Amniotic epithelial cell (primary cell): ENCODE results near the gene EPHA4.
"Not testable (repeated sequence)": the region's sequence is repeated elsewhere in the genome, so short reads cannot be mapped to it uniquely, and the experiment has no call there.

Experiments used
- DNase-seq: peaks from one replicate; pipeline ENCODE4 v3.0.0-alpha.2; 2010; ENCODE audit warnings: low read depth

The EPHA4 gene

DNA sequence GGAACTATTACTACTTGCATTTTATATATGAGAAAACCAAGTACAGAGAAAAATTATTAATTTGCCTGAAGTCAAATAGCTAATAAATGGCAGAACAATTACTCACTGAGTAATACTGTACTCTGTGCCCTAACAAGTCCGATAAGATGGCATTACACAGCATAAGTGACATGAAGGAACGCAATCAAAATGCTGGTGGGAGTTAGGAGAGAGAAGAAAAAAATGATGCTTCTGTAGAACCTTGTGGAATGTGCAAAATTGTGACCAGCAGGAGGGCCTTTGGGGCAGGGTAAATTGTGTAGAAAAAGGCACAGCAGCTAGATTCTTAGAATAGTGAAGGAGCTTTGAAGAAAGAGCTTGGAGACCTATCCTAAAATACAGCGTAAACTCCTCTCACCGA is 32.9 kb downstream of the EPHA4 start:
- DNase-seq = no peak

DNA sequence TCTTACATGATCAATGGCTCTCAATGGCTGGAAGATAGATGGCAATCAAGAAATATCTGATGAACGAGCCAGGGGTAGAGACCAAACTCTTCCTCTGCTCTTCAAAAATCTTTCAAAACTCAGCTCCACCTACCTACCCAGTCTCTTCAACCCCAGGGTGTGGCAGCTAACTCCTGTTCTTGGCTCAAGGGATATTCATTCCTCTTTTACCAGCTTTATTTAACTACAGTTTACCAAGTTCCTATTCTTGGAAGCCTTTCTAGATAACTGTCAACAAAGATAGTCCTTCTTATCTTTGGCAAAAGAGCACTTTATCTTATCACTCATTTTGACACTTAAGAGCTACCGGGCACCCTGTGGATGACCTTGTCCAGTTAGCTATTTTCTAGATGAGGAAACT is 36.3 kb downstream of the EPHA4 start:
- no peak for DNase-seq

DNA sequence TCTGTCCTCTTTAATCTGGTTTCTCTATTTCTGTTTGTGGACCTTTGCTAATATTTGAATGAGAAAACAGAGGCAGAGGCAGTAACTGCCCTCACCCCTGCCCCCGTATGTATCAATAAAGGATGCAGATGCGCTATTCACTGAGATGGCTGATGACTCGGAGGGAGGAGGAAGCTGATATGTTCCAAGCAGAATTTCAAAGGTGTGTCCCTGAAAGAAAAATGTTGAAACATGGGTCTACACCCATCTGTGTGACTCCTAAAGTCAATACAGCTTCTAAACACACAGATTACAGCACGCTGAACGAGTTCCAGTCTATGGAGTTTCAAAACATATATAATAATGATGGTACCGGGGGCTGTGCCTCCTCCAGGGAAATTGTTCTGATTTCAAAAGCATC is 38.8 kb downstream of the EPHA4 start:
- DNase-seq = no peak

DNA sequence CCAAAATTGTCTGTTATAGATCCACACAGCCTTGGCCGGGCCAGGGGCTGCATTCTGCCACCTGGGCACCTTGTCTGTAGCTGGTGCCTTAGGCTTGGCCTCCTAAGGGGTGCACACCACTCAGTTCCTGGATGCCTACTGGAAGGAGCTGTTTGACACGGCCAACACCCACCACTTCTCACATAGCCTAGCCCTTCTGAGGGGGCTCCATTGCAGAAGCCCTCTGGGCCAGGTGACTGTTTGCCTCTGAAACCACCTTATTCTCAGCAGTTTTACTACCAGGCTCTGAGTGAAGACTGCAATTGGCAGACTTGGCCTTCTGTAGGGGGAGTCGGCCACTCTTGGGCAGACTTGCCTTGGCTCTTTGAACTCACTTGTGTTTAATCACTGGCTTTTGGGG is 39.5 kb downstream of the EPHA4 start:
- no peak for DNase-seq

DNA sequence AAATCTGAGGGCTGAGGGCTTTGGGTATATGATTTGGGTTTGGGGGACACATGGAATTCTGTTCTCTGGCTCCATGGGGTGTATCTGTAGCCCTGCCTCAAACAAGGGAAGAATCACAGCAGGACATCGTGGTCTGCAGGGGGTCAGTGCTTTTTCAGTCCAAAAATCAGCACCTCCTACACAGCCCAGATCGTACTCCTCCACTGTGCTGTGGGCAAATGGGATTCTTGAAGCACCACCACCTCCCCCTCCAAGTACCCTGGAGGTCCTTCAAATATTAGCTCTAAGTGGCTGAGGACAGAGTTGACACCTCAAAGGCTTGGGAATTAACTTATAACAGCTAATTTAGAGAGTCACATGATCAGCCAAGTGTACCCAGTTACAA is 41.5 kb downstream of the EPHA4 start:
- no peak for DNase-seq

DNA sequence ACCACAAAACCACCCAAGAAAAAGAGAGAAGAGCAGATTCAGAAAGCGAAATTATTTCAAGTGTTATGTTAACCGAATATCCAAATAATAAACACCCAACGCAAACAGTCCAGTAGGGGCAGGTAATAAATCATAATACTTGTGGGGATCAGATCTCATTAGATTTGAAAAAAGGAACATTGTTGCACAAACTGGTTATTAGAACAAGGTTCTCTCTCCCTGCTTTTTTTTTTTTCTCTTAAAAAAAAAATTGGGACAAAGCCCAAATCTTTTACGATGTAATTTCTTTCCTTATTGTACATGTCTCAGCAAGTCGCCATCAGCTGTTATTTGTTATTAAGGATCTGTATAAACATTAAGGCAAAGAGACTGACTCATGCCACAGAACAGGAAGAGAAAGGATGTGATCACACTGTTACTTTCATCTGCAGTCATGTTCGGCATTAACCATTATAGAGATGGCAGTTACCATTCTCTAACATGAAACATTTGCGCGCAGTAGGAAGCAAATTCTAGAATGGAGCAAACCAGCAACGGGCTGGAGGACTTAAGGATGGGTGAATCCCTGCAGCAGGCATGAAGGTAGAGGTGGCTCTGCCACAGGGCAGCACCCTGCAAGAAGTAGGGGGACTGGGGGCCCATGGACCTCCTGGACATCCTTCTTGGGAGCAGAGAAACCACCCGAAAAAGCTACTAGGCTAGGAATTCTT is 42.0 kb downstream of the EPHA4 start:
- peak; percentile 65 for DNase-seq

DNA sequence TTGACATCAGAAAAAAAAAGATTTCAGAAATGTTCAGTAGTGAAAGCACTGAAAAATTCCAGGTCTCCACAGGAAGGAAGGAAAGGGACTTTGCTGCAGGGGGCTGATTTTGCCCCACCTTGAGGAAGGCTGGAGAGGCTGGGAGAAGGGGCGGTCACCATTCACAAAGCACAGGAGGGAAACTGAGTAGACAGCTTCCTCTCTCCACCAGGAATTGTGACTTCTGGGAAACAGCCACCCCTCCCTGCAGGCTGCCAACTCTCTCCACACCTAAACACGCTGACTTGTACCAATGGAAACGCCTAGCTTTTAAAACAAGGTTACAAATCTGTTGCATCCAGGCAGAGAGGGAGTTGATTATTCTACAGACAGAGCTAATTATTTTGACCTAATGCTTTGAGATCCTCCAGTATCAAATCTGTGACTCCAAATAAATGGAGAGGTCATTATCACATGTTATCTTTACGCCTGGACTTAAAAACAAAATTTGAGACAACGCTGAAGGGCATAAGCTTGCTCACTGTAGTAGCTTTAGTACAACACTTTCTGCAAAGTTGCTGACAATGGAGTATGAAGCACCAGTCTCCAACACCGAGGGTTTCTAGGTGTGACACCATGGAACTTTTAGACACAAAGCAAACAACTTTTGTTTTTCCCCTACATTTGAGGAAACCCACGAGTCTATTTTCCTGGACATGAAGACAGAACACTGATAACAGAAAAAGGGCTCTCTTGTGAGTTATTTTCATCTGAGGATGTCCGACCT is 42.7 kb downstream of the EPHA4 start:
- no peak for DNase-seq

DNA sequence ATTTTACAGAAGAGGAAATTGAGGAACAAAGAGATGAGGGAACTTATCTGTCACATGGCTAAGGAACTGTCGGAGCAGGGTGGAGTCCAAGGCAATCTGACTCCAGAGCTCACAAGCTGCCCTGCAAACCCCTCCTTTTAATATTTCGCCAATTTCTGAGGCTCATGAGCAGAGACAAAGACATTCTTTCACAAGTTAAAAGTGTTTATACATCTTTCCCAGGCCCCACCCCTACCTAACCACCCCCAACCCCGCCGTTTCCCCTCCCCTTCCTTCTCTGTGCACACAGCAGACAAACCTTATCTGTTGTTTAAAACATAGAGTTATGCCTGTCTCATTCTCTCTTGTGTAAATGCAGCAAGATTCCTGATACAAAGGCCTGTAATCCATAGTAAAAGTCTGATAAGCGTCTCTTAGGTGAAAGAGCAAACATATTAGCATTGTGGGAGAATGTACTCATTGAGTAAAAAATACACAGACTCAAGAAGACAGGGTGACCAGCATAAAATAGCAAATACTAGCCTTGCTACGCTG is 44.3 kb downstream of the EPHA4 start:
- DNase-seq = peak; percentile 49

DNA sequence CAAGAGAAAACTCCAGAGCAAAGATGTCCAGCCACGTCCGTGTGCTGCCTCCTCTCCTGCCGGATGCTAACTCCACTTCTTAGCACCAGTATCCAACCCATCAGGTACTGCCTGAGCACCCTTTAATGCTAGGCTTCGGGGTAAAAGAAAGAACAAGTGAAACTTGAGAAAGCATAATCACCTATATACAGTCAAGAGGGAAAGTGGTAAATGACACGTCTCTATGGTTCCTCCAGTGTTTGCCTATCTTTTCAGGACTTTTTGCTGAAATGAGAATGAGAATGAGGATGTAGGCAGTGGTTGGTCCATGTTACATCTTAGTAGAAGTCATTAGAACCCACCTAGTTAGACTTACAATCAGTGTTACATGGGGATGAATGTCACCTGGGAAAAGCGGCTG is 47.9 kb downstream of the EPHA4 start:
- DNase-seq = no peak

DNA sequence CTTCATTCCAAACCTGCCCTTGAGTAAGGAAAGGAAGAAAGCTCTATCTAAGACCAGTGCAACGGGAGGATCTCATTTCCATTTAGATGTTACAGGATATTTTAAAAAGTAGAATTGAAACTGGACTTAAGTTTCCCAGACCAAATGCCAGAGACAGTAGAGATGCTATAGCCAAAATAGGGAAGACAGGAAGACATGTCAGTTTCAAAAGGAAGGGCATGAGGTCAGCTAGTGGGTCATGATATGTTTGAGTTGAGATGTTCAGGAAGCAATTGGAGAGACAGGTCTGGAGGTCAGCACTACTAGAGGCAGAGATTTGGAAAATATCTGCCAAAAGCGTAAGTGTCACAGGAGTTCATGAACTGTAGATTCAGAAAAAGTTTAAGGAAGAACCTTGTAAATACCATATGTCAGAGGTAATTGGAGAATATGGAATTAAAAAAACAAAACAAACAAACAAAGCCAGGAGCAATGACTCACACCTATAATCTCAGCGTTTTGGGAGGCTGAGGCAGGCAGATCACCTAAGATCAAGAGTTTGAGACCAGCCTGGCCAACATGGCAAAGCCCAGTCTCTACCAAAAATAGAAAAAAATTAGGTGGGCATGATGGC is 50.8 kb downstream of the EPHA4 start:
- no peak for DNase-seq

DNA sequence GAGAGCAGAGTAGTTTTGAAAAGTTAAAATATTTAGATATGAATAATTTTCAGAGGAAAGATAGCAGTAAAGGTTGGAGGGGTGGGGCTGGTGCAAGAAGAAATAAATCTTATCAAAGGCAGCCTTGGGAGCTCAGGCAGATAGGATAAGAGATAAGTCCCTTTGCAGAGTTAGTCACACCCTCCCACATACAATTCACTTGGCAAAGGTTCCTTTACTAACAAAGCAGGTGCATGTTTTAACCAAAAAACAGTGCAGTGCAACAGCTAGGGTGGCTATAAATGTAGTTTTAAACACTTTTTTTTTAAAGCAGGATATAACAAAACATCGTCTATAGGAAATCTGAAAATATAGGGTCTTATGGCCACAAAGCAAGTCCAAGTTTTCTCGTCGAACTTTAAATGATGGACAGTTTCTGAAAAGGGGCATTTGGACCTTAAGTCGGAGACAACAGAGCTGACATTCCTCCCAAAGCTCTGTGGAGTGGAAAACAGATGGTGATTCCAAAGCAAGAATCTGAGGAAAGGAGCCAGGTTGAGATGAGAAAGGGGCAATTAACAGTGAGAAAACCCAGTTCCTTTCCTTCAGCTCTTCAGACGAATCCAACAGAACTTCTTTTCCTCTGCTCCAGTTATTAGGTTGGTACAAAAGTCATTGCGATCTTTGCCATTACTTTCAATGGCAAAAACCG is 53.0 kb downstream of the EPHA4 start:
- peak; percentile 61 for DNase-seq

DNA sequence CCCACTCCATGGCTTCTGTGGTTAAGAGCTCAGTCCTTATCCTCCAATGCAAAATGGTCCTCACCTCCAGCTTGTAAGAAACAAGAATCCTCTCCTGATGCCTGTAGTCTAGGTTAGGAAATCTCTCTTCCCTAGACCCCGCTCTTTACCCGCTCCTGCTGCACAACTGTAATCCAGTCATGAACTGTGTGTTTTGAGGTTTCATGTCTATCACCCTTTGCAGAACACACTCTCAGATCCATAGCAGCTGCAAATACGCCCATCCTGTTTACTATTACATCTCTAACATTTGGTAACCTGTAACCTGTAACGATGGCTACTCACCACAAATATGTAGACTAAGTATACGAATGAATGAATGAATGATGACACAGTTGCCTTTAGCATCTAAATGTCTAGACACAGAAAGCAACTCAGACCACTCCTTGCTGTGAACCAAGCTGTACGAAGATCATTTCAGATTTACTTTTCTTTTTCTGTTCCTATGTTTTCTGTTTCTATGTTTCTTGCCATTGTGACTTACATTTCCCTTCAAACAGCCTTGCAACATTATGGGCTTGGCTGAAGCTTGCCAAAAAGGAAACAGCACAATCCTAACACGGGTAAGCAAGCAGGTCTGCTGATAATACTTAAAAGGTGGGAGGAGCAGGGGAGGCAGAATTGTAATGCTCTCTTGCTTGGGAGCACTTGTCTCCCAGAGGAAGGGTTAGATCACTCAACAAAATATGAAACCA is 53.7 kb downstream of the EPHA4 start:
- DNase-seq = peak; percentile 72

DNA sequence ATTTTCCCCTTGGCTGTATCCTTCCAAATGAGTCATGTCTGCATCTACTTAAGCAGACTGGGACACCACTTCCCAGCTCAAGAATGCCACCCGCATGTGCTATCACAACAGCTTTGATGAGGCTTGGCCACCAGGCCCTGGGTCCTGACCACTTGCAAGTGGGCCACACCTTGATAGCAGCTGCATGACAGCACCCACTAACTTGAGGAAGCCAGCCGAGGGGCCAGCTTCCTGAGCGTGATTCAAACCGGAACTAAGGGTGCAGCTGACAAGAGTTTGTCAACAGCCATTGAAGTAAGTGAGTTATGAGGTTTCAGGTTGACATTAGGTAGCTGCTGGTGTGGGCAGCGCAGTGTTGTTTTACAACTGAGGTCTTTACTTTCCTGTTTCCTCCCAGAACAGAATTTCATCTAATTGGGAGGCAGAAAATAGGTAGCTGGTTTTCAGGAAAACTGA is 54.4 kb downstream of the EPHA4 start:
- peak; percentile 16 for DNase-seq

DNA sequence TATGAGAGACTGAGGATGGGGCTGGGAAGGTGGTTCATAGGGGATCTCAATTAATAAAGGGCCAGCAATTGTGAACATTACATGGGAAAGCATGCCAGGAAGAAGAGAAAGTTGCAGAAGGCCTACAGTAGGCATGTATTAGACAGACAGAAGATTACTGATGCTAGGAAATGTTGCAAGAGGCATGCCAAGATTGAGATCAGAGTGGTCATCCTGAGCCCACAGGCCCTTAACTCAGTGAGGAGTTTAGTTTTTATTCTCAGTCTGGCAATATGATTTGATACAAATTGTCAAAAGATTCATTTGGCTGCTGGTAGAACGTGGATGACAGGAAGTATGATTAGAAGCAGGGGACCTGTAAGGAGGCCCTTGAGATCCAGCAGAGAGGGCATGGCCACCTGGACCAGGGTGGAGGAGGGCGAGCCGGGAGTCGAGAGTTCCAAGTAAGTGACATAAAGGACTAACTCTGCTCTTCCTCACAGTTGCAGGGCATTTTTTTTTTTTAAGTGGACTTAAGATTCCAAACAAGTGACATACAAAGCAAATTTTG is 54.9 kb downstream of the EPHA4 start:
- DNase-seq = peak; percentile 47

DNA sequence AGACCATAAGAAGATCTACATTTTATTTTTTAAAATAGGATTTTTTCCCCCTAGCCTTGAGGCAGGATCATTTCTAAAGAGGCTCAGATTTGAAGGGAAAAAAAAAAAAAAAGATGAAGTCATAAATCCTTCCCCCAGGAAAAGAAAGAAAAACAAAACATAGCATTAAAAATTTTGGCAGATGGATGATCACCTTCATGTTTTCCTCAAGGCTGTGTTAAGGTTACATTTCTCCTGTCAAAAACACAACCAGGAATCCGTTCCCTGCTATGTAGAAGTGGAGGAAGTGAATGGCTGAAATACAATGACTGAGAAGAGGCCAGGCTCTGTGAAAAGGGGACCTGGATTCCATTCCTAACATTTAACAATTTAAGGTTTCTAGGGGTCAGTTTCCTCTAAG is 56.2 kb downstream of the EPHA4 start:
- DNase-seq = no peak

DNA sequence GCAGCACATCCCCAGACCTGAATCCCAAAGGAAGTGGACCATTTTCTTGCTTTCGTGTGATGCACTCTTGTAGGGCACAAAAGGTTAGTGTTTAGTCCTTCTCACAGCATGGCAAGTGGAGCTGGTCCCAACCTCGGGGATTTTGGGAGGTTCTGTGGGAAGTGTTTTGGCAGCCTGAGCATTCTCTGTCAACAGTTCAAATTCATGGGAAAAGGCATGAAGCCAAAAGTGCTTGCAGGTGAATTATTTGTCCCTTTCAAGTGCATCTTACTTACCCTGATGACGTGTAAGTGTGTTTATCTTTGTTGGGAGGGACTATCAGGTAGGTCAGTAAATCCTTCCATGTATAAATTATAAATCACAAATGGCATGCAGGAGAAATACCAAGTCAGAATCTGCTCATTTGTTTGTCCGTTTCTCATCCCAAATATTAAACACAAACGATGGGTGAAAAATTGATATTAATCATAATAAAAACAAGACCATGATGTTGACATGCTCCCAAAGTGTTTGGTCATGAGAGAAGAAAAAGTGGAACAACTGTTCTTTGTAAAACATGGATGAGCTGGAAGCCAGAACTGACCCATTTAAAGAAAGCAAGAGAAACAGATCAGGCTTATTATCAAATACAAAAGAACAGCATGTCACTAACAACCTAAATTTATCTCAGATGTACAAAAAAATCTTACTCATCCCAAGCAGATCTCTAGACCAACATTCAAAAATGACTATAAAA is 57.6 kb downstream of the EPHA4 start:
- no peak for DNase-seq

DNA sequence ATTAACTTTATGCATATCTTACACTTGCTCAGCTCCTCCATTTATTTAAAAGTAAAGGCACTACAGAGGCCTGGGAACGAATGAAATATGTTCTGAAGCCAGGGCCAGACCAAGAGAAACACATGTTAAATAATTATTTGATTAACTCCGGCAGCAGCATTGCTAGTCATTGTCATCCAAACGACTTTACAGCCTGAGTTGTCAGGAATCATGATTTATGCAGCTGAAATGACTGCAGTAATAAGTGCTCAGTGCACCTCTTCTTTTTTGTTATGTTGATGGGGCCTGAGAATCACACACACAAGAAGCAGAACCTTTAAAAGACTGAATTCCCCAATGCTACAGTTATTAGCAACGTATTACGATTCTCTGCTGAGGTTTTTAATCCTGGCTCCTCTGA is 58.9 kb downstream of the EPHA4 start:
- DNase-seq = no peak

DNA sequence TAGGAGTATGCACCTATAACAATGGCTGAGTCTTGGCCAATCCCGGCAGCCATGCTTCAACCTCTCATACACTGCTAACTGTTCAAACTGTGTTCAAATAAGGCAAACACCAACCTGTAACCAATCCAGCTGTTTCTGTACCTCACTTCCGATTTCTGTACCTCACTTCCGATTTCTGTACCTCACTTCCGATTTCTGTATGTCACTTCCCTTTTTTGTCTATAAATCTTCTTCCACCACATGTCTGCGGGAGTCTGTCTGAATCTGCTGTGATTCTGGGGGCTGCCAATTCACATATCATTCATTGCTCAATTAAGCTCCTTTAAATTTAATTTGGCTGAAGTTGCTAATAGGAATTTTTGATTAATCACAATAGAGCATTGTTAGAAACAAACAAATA is 60.8 kb downstream of the EPHA4 start:
- not testable (repeated sequence) for DNase-seq

DNA sequence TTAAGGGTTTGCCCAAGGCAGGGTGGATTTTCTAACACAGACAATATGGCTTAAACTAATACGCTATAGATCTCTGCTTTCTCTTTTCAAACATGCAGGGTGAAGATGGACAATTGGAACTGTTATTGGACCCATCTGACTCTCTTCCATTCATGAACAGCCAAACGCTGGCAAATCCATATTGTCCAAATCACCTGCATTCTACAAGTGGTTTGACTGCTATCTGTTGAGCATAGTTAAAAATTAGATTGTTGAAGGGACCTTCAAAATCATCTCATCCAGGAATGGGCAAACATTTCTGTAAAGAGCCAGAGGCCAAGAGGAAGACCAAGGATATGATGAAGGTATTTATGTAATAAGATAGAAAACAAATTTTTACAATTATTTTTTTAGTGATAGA is 65.6 kb downstream of the EPHA4 start:
- no peak for DNase-seq

DNA sequence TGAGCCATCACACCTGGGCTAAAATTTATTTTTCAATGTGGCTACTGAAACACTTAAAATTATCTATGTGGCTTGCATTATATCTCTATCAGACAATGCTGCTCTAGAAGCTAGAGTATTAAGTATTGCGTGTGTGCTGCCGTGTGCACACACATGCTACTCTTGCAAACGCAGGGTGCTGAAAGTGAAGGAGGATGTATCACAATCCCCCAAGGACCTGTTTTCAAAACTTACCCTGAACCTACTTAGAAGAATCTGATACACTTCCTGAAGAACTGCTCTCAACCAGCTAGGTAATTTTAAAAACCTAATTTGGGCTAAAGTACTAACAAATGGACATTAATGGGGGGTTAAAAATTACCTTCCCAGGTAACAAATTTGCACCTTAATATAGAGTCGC is 66.5 kb downstream of the EPHA4 start:
- no peak for DNase-seq

DNA sequence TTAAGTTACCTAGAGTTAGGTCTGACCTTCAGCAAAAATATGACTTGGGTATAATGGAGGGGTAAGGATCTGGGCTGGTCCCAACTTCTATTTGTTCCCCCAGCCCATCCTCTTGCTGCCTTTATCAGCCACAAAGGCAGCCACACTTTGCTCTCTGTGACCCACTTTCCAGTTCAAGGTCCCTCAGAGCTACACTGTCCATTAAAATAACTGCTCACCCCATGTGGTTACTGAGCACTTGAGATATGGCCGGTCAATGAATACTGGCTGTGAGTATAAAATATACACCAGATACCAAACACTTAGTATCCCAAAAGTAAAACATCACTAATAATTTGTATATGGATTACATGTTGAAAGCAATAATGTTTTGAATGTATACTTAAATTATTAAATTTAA is 67.2 kb downstream of the EPHA4 start:
- DNase-seq = no peak
